BE2C (cell line): ENCODE data around the gene RBM5.
A peak's percentile ranks its signal among the peaks of the same experiment; 100 is the strongest.

Source experiments
- DNase-seq: peaks from one replicate; pipeline ENCODE4 v3.0.0-alpha.2; 2020
- H3K27me3 ChIP-seq: fragments of 250-450 bp; sonication (Bioruptor Pico); 2 replicates; pipeline ENCODE4 v1.5.1; 2020; ENCODE audit warnings: mild to moderate bottlenecking
- H3K36me3 ChIP-seq: fragments of 250-450 bp; sonication (Bioruptor Pico); 2 replicates; pipeline ENCODE4 v1.5.1; 2020; ENCODE audit warnings: mild to moderate bottlenecking
- H3K4me1 ChIP-seq: fragments of 250-450 bp; sonication (Bioruptor Pico); 2 replicates; pipeline ENCODE4 v1.5.1; 2020
- H3K4me3 ChIP-seq: 2 replicates; pipeline ENCODE4 v1.5.1; 2011; ENCODE audit warnings: low read depth, low read length
- H3K9me3 ChIP-seq: fragments of 250-450 bp; sonication (Bioruptor Pico); 2 replicates; pipeline ENCODE4 v1.5.1; 2020
- CTCF ChIP-seq: IDR thresholded peaks from 2 replicates; pipeline ENCODE4 v1.5.1; 2012; ENCODE audit warnings: mild to moderate bottlenecking, low read depth, low read length

The RBM5 gene

GRCh38 chr3:50154840-50155490, 66.2 kb downstream of the RBM5 start, which contains the start of gene SEMA3F:
SEMA3F (plus strand) TSS chr3:50155324; CDS start chr3:50159623, 4,299 bp downstream.
- Histone ChIP-seq H3K4me1 (peaks cover 15% of the 10 kb centered on the region), H3K4me3 (peak within 1 kb of the TSS; percentile 50), H3K9me3 (no peaks in the 10 kb centered on the region), H3K36me3 (no peaks in the 10 kb centered on the region), H3K27me3 (no peaks in the 10 kb centered on the region)
- peak; percentile 76 for DNase-seq
- TF ChIP-seq CTCF, result no peak

GRCh38 chr3:50155491-50155878, 66.8 kb downstream of the RBM5 start:
- no peak for DNase-seq
- TF ChIP-seq CTCF, result no peak
- H3K9me3 ChIP-seq, result no peaks in the 10 kb centered on the region
- peaks cover 10% of the 10 kb centered on the region for H3K4me1 ChIP-seq
- no peaks in the 10 kb centered on the region for H3K27me3 ChIP-seq
- H3K4me3 ChIP-seq, result peak overlapping the region; percentile 50
- H3K36me3 ChIP-seq, result no peaks in the 10 kb centered on the region

- no peaks in the 10 kb centered on the region for H3K9me3 ChIP-seq
- TF ChIP-seq CTCF, result no peak
- H3K4me3 ChIP-seq, result peak overlapping the region; percentile 50
- no peak for DNase-seq
- H3K36me3 ChIP-seq, result no peaks in the 10 kb centered on the region
- peaks cover 9% of the 10 kb centered on the region for H3K4me1 ChIP-seq
- H3K27me3 ChIP-seq, result no peaks in the 10 kb centered on the region
Observed at GRCh38 chr3:50155891-50156290, 67.2 kb downstream of the RBM5 start.

- Histone ChIP-seq H3K9me3 (no peaks in the 10 kb centered on the region), H3K4me3 (no peak overlapping the region), H3K27me3 (no peaks in the 10 kb centered on the region), H3K4me1 (peaks cover under 1% of the 10 kb centered on the region; the same call in 1 of the 2 replicates), H3K36me3 (no peaks in the 10 kb centered on the region)
- DNase-seq, result no peak
- TF ChIP-seq CTCF, result no peak
Observed at GRCh38 chr3:50156549-50157493, 68.1 kb downstream of the RBM5 start.

- Histone ChIP-seq H3K9me3 (no peaks in the 10 kb centered on the region), H3K4me3 (no peak overlapping the region), H3K4me1 (no peaks in the 10 kb centered on the region), H3K27me3 (no peaks in the 10 kb centered on the region), H3K36me3 (no peaks in the 10 kb centered on the region)
- TF ChIP-seq CTCF, result no peak
- no peak for DNase-seq
Observed at GRCh38 chr3:50157827-50158529, 69.3 kb downstream of the RBM5 start.
